B cell (primary cell): ENCODE data around the gene TET3.

Experiments
- EZH2 ChIP-seq: IDR thresholded peaks from 2 replicates; pipeline ENCODE4 v1.6.1; 2012; ENCODE audit warnings: borderline replicate concordance, low read depth, mild to moderate bottlenecking, moderate library complexity, low read length; ENCODE audit not compliant: insufficient read depth, poor library complexity, severe bottlenecking
- TF ChIP-seq, protein P1 (sequence below): fragments of 200-600 bp; IDR thresholded peaks from one replicate; pipeline ENCODE4 v1.8.0; 2022; ENCODE audit warnings: antibody characterized with exemption, mild to moderate bottlenecking

DNA sequence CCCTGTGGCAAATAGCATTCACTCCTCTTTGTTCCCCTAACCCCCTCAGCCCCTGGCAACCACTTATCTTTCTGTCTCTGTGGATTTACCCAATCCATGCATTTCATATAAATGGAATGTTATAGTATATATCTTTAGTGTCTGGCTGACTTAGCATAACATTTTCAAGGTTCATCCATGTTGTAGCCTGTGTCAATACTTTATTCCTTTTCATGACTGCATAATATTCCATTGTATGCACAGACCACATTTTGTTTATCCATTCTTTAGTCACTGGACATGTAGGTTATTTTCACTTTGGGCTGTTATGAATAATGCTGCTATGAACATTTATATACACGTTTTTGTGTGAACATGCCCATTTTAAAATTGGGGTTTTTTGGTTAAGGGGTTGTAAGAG lies 42.8 kb downstream of the TET3 start:
- TF ChIP-seq, protein P1, sequence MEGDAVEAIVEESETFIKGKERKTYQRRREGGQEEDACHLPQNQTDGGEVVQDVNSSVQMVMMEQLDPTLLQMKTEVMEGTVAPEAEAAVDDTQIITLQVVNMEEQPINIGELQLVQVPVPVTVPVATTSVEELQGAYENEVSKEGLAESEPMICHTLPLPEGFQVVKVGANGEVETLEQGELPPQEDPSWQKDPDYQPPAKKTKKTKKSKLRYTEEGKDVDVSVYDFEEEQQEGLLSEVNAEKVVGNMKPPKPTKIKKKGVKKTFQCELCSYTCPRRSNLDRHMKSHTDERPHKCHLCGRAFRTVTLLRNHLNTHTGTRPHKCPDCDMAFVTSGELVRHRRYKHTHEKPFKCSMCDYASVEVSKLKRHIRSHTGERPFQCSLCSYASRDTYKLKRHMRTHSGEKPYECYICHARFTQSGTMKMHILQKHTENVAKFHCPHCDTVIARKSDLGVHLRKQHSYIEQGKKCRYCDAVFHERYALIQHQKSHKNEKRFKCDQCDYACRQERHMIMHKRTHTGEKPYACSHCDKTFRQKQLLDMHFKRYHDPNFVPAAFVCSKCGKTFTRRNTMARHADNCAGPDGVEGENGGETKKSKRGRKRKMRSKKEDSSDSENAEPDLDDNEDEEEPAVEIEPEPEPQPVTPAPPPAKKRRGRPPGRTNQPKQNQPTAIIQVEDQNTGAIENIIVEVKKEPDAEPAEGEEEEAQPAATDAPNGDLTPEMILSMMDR = no peak
- no peak for TF ChIP-seq EZH2
